ENCODE results near the gene OR2C3. TPM values are rescaled to one million over a fixed set of nuclear protein-coding genes. Genes with fewer than 3 reads are reported as not detected.

The OR2C3 gene
- total and polyA plus RNA-seq, 4 donors: under 0.01 to 0.03 TPM; not detected in 2

DNA sequence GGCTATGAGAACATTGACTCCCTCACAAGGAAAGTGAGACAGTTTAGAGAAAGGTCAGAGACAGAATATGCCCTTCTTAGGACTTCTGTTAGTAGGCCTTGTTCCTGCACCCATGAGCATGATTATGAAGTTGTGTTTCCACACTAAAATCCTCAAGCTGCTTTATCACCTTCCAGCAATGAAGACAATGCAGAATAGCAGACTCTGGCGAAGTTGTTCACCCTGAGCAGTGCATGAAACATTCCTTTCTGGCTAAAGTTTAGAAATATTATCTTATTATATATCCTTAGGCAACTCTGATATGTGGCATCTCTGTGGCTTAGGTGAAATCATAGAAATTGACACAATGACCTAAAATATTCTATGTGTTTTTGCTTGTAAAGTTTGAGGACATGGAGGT is 38.0 kb upstream of the OR2C3 start:
- WGBS, 2 donors: 64 to 79% methylated on average over 1 of the region's 1 CpG
- DNase-seq (no peak), ATAC-seq (ENCODE audit: insufficient read depth, low FRiP score) (no peak)
- Histone ChIP-seq H3K27me3 (ENCODE audit: control insufficient read depth in 3 of 3, insufficient read depth in 3 of 3, low read length in 2 of 3) (no peaks in the 10 kb centered on the region), H3K36me3 (ENCODE audit: control insufficient read depth in 4 of 4, insufficient read depth in 4 of 4, low read length in 4 of 4) (no peaks in the 10 kb centered on the region), H3K4me1 (ENCODE audit: control insufficient read depth in 5 of 5, insufficient read depth in 5 of 5, low read length in 5 of 5) (no peaks in the 10 kb centered on the region), H3K4me3 (no peak overlapping the region), H3K9ac (ENCODE audit: insufficient read depth in 1 of 2, low read length in 2 of 2) (no peak overlapping the region), H3K27ac (ENCODE audit: low read depth in 1 of 2, low read length in 1 of 2) (no peak overlapping the region), H3K9me3 (ENCODE audit: control insufficient read depth in 4 of 4, insufficient read depth in 3 of 4, low read length in 3 of 4) (peaks cover 0 to 10% (median 2%) of the 10 kb centered on the region in 4 donors)
- TF ChIP-seq, protein P1, sequence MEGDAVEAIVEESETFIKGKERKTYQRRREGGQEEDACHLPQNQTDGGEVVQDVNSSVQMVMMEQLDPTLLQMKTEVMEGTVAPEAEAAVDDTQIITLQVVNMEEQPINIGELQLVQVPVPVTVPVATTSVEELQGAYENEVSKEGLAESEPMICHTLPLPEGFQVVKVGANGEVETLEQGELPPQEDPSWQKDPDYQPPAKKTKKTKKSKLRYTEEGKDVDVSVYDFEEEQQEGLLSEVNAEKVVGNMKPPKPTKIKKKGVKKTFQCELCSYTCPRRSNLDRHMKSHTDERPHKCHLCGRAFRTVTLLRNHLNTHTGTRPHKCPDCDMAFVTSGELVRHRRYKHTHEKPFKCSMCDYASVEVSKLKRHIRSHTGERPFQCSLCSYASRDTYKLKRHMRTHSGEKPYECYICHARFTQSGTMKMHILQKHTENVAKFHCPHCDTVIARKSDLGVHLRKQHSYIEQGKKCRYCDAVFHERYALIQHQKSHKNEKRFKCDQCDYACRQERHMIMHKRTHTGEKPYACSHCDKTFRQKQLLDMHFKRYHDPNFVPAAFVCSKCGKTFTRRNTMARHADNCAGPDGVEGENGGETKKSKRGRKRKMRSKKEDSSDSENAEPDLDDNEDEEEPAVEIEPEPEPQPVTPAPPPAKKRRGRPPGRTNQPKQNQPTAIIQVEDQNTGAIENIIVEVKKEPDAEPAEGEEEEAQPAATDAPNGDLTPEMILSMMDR (IDR thresholded peaks at IDR 0.05; ENCODE audit: control extremely low read depth, extremely low read depth): no peak

DNA sequence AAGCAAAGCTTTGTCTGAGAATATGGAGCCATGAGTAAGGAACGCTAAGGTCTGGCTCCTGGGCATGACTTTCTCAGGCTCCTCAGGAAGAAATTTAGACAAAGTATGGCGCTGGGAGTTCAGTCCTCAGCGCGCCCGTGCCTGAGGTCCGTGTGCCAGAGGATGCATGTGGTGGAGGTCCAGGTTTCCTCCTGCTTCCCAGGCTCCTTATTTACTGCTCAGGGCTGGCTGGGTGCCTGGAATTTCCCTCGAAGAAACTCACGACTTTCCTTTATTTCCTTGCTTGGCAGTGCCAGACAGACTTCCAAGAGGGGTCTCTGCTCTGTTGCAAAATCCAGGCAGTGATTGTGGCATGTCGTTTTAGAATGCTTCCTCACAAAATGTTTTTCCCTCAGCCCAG is 26.0 kb upstream of the OR2C3 start:
- Histone ChIP-seq H3K4me1 (ENCODE audit: control insufficient read depth in 5 of 5, insufficient read depth in 5 of 5, low read length in 5 of 5) (no peaks in the 10 kb centered on the region), H3K9ac (ENCODE audit: insufficient read depth in 1 of 2, low read length in 2 of 2) (no peak overlapping the region), H3K4me3 (no peak overlapping the region), H3K36me3 (ENCODE audit: control insufficient read depth in 4 of 4, insufficient read depth in 4 of 4, low read length in 4 of 4) (no peaks in the 10 kb centered on the region), H3K9me3 (ENCODE audit: control insufficient read depth in 4 of 4, insufficient read depth in 3 of 4, low read length in 3 of 4) (no peaks in the 10 kb centered on the region), H3K27me3 (ENCODE audit: control insufficient read depth in 3 of 3, insufficient read depth in 3 of 3, low read length in 2 of 3) (no peaks in the 10 kb centered on the region), H3K27ac (ENCODE audit: low read depth in 1 of 2, low read length in 1 of 2) (no peak overlapping the region)
- TF ChIP-seq, protein P1 (IDR thresholded peaks at IDR 0.05; ENCODE audit: control extremely low read depth, extremely low read depth): no peak
- ATAC-seq (ENCODE audit: insufficient read depth, low FRiP score): no peak
- 59 to 74% methylated on average over 9 of the region's 9 CpGs for WGBS, 2 donors
- no peak for DNase-seq

DNA sequence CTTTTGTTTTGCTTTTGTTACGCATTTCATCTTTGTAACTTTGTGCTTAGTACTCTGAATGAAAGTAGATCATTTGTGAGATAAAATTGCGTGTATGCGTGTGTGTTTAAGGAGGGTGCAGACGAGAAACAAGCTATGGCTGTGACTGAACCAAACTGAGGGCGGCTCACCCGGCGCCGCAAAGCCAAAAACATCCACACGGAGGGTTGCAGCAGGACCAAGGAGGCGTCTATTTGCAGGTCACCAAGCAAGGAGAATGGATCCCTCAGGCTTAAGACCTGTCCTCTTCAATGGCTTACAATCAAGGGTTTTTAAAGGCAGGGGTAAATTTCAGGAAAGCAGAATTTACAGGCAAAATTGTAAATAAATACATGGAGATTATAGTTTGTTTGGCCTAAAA is 25.5 kb upstream of the OR2C3 start:
- Histone ChIP-seq H3K9me3 (ENCODE audit: control insufficient read depth in 4 of 4, insufficient read depth in 3 of 4, low read length in 3 of 4) (no peaks in the 10 kb centered on the region), H3K4me1 (ENCODE audit: control insufficient read depth in 5 of 5, insufficient read depth in 5 of 5, low read length in 5 of 5) (no peaks in the 10 kb centered on the region), H3K9ac (ENCODE audit: insufficient read depth in 1 of 2, low read length in 2 of 2) (no peak overlapping the region), H3K27me3 (ENCODE audit: control insufficient read depth in 3 of 3, insufficient read depth in 3 of 3, low read length in 2 of 3) (no peaks in the 10 kb centered on the region), H3K4me3 (no peak overlapping the region), H3K27ac (ENCODE audit: low read depth in 1 of 2, low read length in 1 of 2) (no peak overlapping the region), H3K36me3 (ENCODE audit: control insufficient read depth in 4 of 4, insufficient read depth in 4 of 4, low read length in 4 of 4) (no peaks in the 10 kb centered on the region)
- WGBS, 2 donors: 69 to 80% methylated on average over 10 of the region's 10 CpGs
- TF ChIP-seq, protein P1 (IDR thresholded peaks at IDR 0.05; ENCODE audit: control extremely low read depth, extremely low read depth): no peak
- no peak for ATAC-seq (ENCODE audit: insufficient read depth, low FRiP score)
- no peak for DNase-seq

All from lung (tissue), 12 donors.